ENCODE results near the gene TCP11L1. TPM values are rescaled to one million over a fixed set of nuclear protein-coding genes. Genes with fewer than 3 reads are reported as not detected.

Gene TCP11L1
- total and polyA plus RNA-seq, 9 of the 15 experiments (the other 6 are each of a cell fraction or from before 2014, with no cell fraction given) = 1.6 to 15.3 (median 5.4) TPM

GRCh38 chr11:33017478-33017877 lies 21.9 kb upstream of the TCP11L1 start:
- ChIA-PET CTCF (ENCODE audit: low intra/inter-chr PET ratio) (no interaction called here), POLR2A (interaction anchor here (0.8 to 3.4 kb wide), 3 partner anchors 10 to 242 kb away, joined by 3 to 25 read pairs (median 4); no protein-coding TSS in a partner anchor)
- no peak overlapping the region for H3K4me3 ChIP-seq
- WGBS (ENCODE audit: insufficient coverage, low coverage, missing lambda C conversion rate) = 18% methylated on average over 9 of the region's 9 CpGs
- peak in 2 of 4 experiments; percentile 24 to 31 for DNase-seq (ENCODE audit: extremely low read depth in 1 of 4, low spot score in 3 of 4)
- H3K4me1 ChIP-seq (replicated peaks in 1 of 2; ENCODE audit: control insufficient read depth in 2 of 2, insufficient read depth in 2 of 2, low read length in 2 of 2) = peaks cover 16% of the 10 kb centered on the region in 2 experiments; a peak in 4 of 5 replicates
- H3K27ac ChIP-seq (ENCODE audit: extremely low read depth, low read depth, low read length) = no peak overlapping the region
- peak overlapping the region; percentile 60; the same call in 1 of the 2 replicates for H2AFZ ChIP-seq (ENCODE audit: low read depth, low read length)
- intact Hi-C loops (cut with micrococcal nuclease) (loop anchor here (2.0 kb wide), 1 partner anchor 47 kb away; no protein-coding TSS in a partner anchor), in situ Hi-C loops (cut with MboI) (no loop called here)
- H3K9ac ChIP-seq (ENCODE audit: insufficient read depth in 1 of 2, low read depth in 2 of 2, low read length in 2 of 2) = peak overlapping the region; percentile 46 to 71; a peak in 3 of 4 replicates
- peak; percentile 58 for FAIRE-seq
- H4K20me1 ChIP-seq (replicated peaks; ENCODE audit: control insufficient read depth, insufficient read depth, low read length) = no peaks in the 10 kb centered on the region
- peak; percentile 11 for ATAC-seq
- no peaks in the 10 kb centered on the region for H3K27me3 ChIP-seq (ENCODE audit: control insufficient read depth in 2 of 2, insufficient read depth in 2 of 2, low read length in 2 of 2)
- H3K9me3 ChIP-seq (replicated peaks; ENCODE audit: control insufficient read depth, insufficient read depth, low read depth, low read length) = no peaks in the 10 kb centered on the region
- peaks cover 19% of the 10 kb centered on the region for H3K79me2 ChIP-seq (ENCODE audit: control insufficient read depth, insufficient read depth, low read length)
- no peaks in the 10 kb centered on the region for H3K36me3 ChIP-seq (ENCODE audit: control insufficient read depth, insufficient read depth, low read length)
- TSS peak; percentile 43 for BruUV-seq (replicated peaks)
- H3K4me2 ChIP-seq (ENCODE audit: insufficient read depth, low read length) = peak overlapping the region; percentile 68
- H3K9me1 ChIP-seq (ENCODE audit: control insufficient read depth, insufficient read depth, low read length) = no peaks in the 10 kb centered on the region
- TF ChIP-seq NFE2 (IDR thresholded peaks at IDR 0.05; ENCODE audit: low read depth) (peak; percentile 41; the same call in 1 of the 2 replicates), SP1 (CRISPR knock-in tag; IDR thresholded peaks at IDR 0.05) (0 out of 2 replicates have a peak, but pooled peaks have one; percentile 9), THAP7 (CRISPR knock-in tag; IDR thresholded peaks at IDR 0.05) (no peak)

- Histone ChIP-seq H3K9me3 (replicated peaks; ENCODE audit: control insufficient read depth, insufficient read depth, low read depth, low read length) (no peaks in the 10 kb centered on the region), H4K20me1 (replicated peaks; ENCODE audit: control insufficient read depth, insufficient read depth, low read length) (no peaks in the 10 kb centered on the region), H3K79me2 (ENCODE audit: control insufficient read depth, insufficient read depth, low read length) (peaks cover 19% of the 10 kb centered on the region), H3K27ac (ENCODE audit: extremely low read depth, low read depth, low read length) (no peak overlapping the region), H3K9ac (ENCODE audit: insufficient read depth in 1 of 2, low read depth in 2 of 2, low read length in 2 of 2) (no peak overlapping the region), H3K27me3 (ENCODE audit: control insufficient read depth in 2 of 2, insufficient read depth in 2 of 2, low read length in 2 of 2) (no peaks in the 10 kb centered on the region), H3K4me1 (replicated peaks in 1 of 2; ENCODE audit: control insufficient read depth in 2 of 2, insufficient read depth in 2 of 2, low read length in 2 of 2) (peaks cover 16% of the 10 kb centered on the region in 2 experiments; a peak in 4 of 5 replicates), H3K9me1 (ENCODE audit: control insufficient read depth, insufficient read depth, low read length) (no peaks in the 10 kb centered on the region), H3K4me2 (ENCODE audit: insufficient read depth, low read length) (peak overlapping the region; percentile 68; the same call in 1 of the 2 replicates), H3K36me3 (ENCODE audit: control insufficient read depth, insufficient read depth, low read length) (no peaks in the 10 kb centered on the region), H3K4me3 (no peak overlapping the region), H2AFZ (ENCODE audit: low read depth, low read length) (no peak overlapping the region)
- WGBS (ENCODE audit: insufficient coverage, low coverage, missing lambda C conversion rate) = 71% methylated on average over 3 of the region's 3 CpGs
- ChIA-PET POLR2A (interaction anchor here (0.8 to 3.4 kb wide), 2 partner anchors 9 to 243 kb away, joined by 3 to 25 read pairs; no protein-coding TSS in a partner anchor), CTCF (ENCODE audit: low intra/inter-chr PET ratio) (no interaction called here)
- DNase-seq (ENCODE audit: extremely low read depth in 1 of 4, low spot score in 3 of 4) (no peak), FAIRE-seq (no peak), ATAC-seq (no peak)
- no TSS peak for BruUV-seq (replicated peaks)
- in situ Hi-C loops (cut with MboI) (no loop called here), intact Hi-C loops (cut with micrococcal nuclease) (loop anchor here (2.0 kb wide), 1 partner anchor 47 kb away; no protein-coding TSS in a partner anchor)
- no peak for TF ChIP-seq TAF1 (IDR thresholded peaks at IDR 0.05; ENCODE audit: control insufficient read depth, extremely low read depth, insufficient read depth, low read length, severe bottlenecking)
- no peak for TF ChIP-seq ZNF785 (CRISPR knock-in tag; IDR thresholded peaks at IDR 0.05)
- no peak for TF ChIP-seq SRSF1 (IDR thresholded peaks at IDR 0.05; ENCODE audit: low read depth, low read length)
- TF ChIP-seq ATF1 (CRISPR knock-in tag; IDR thresholded peaks at IDR 0.05) = no peak
- TF ChIP-seq ATF1 (tag; IDR thresholded peaks at IDR 0.05) = no peak
- TF ChIP-seq ETV1 (tag; conservative IDR thresholded peaks at IDR 0.05; ENCODE audit: low read depth) = no peak
- TF ChIP-seq ZBTB26 (CRISPR knock-in tag; IDR thresholded peaks at IDR 0.05) = no peak
- TF ChIP-seq ZFPM2 (CRISPR knock-in tag; IDR thresholded peaks at IDR 0.05) = no peak
- no peak for TF ChIP-seq SAFB (IDR thresholded peaks at IDR 0.05; ENCODE audit: borderline replicate concordance, low read depth, low read length)
- no peak for TF ChIP-seq NCOA6 (IDR thresholded peaks at IDR 0.05)
- no peak for TF ChIP-seq ZNF449 (CRISPR knock-in tag; IDR thresholded peaks at IDR 0.05)
These were observed 21.4 kb upstream of the TCP11L1 start for GRCh38 chr11:33017965-33018364.
